Activated T-helper 1 cell treated with anti-CD3 and anti-CD28 coated beads, Interleukin-12 subunit alpha, Interleukin-12 subunit beta, Interleukin-2, Interleukin-4 antibody, amounts not matched to agents 30 ng/mL and 10 ng/mL and 1 ng/mL, durations not matched to agents 14 hours and 24 hours and 36 hours (primary cell): ENCODE data around the gene DDR2. TPM values are rescaled to one million over a fixed set of nuclear protein-coding genes. Genes with fewer than 3 reads are reported as not detected.

Experiments
- DNase-seq: peaks from one replicate; pipeline ENCODE4 v3.0.0; 2021; ENCODE audit warnings: low spot score
- H3K27ac Mint-ChIP-seq: one replicate; pipeline ENCODE4 v1.8.0; 2021; ENCODE audit warnings: mild to moderate bottlenecking, mixed read lengths
- H3K27me3 Mint-ChIP-seq: one replicate; pipeline ENCODE4 v1.8.0; 2022; ENCODE audit warnings: mild to moderate bottlenecking, moderate library complexity, mixed read lengths; ENCODE audit not compliant: insufficient read depth
- H3K36me3 Mint-ChIP-seq: one replicate; pipeline ENCODE4 v1.8.0; 2021; ENCODE audit warnings: low read depth, mixed read lengths
- H3K4me1 Mint-ChIP-seq: one replicate; pipeline ENCODE4 v1.8.0; 2021; ENCODE audit warnings: low read depth, mixed read lengths
- H3K4me3 Mint-ChIP-seq: one replicate; pipeline ENCODE4 v1.8.0; 2021; ENCODE audit warnings: mild to moderate bottlenecking, moderate library complexity, mixed read lengths
- H3K9me3 Mint-ChIP-seq: one replicate; pipeline ENCODE4 v1.8.0; 2021; ENCODE audit warnings: mixed read lengths
- intact Hi-C: fragments of 100-400 bp; cut with micrococcal nuclease; formaldehyde crosslinking; loops from one replicate; pipeline ENCODE4 v1.15.1; 2024
- total RNA-seq: library from RNA; stranded (reverse); gene quantifications from 2 replicates; pipeline ENCODE4 v1.2.3, GENCODE V29; 2022

Gene DDR2
- total RNA-seq, 1 donor from 2014 or later: 0.44 TPM

GRCh38 chr1:162835157-162835899 is 203.1 kb downstream of the DDR2 start:
- Mint-ChIP-seq H3K36me3 (no peaks in the 10 kb centered on the region), H3K9me3 (peaks cover 32% of the 10 kb centered on the region), H3K27ac (peak overlapping the region; percentile 55), H3K4me3 (peak overlapping the region; percentile 41), H3K4me1 (peaks cover 19% of the 10 kb centered on the region), H3K27me3 (peaks cover 11% of the 10 kb centered on the region)
- peak; percentile 6 for DNase-seq
- intact Hi-C loops: loop anchor here (1.0 to 5.0 kb wide), 2 partner anchors 13 to 117 kb away; no protein-coding TSS in a partner anchor

Other genes with a start within 250 kb of the DDR2 start
- gene SH2D1B, start 220.3 kb upstream of the DDR2 start, total RNA-seq: 0.10 TPM in 1 of 2 replicates, not detected in the other
- 59.6 and 61.6 TPM in 2 replicates for gene UHMK1, start 134.6 kb upstream of the DDR2 start, total RNA-seq
- 42.6 and 43.2 TPM in 2 replicates for gene UAP1, start 70.7 kb upstream of the DDR2 start, total RNA-seq
- 24.7 and 31.9 TPM in 2 replicates for gene HSD17B7, start 158.2 kb downstream of the DDR2 start, total RNA-seq
- gene CCDC190, start 228.7 kb downstream of the DDR2 start, total RNA-seq: not detected in 2 replicates